K562 (cell line): ENCODE results near the gene TPK1. TPM values are rescaled to one million over a fixed set of nuclear protein-coding genes. Genes with fewer than 3 reads are reported as not detected.

Experiments
- ATAC-seq: fragments of 200-7000 bp; cut with Tn5 transposase; 3 replicates; pipeline ENCODE4 v1.9.1; 2020; ENCODE audit warnings: moderate library complexity
- BruUV-seq: library from RNA; stranded (reverse); fragments of 400-500 nt; replicated peaks from 2 replicates; lab custom pipeline; 2021; lab: Mats Ljungman, UMichigan
- CTCF ChIA-PET: fragments of 300-600 bp; formaldehyde crosslinking; extraction: SDS; loops from one replicate; lab custom pipeline; 2021; ENCODE audit warnings: low intra/inter-chr PET ratio; lab: Yijun Ruan, JAX
- POLR2A ChIA-PET: fragments of 300-600, 350-650 bp; sonication (Branson Sonifier 250); formaldehyde crosslinking; extraction: SDS; loops from one replicate; lab custom pipeline; 2021; ENCODE audit warnings: antibody characterized with exemption, inconsistent platforms; lab: Yijun Ruan, JAX
- DNase-seq, 4 experiments: peaks; one replicate each; pipeline versions ENCODE4 v3.0.0 to v3.0.0-alpha.2; 2011 to 2018; ENCODE audit warnings: low spot score in 3 of 4, mixed read lengths in 3 of 4; ENCODE audit errors: extremely low read depth in 1 of 4
- FAIRE-seq: peaks from 2 replicates; lab custom pipeline; 2011; peaks lifted over from hg19 to GRCh38; lab: Jason Lieb, UNC
- H2AFZ ChIP-seq: 2 replicates; pipeline ENCODE4 v1.6.0; 2011; ENCODE audit warnings: low read depth, low read length, control low read depth, inconsistent platforms
- H3K27ac ChIP-seq: fragments of 200-600 bp; 3 replicates; pipeline ENCODE4 v1.8.0; 2011; ENCODE audit warnings: low read depth, mild to moderate bottlenecking, control low read depth, inconsistent platforms, low read length, moderate library complexity, mixed read lengths; ENCODE audit errors: extremely low read depth
- H3K27me3 ChIP-seq, 2 experiments: fragments of 300-600 bp in 1 of 2; 2 replicates in 1 of 2; 3 replicates in 1 of 2; pipeline versions ENCODE4 v1.6.0 to v1.8.0; 2011; ENCODE audit warnings: inconsistent platforms in 2 of 2, low read length in 2 of 2, mild to moderate bottlenecking in 1 of 2, mixed read lengths in 1 of 2, moderate library complexity in 1 of 2; ENCODE audit not compliant: control insufficient read depth in 2 of 2, insufficient read depth in 2 of 2
- H3K36me3 ChIP-seq: fragments of 300-600 bp; 3 replicates; pipeline ENCODE4 v1.8.0; 2011; ENCODE audit warnings: mild to moderate bottlenecking, low read length, inconsistent platforms; ENCODE audit not compliant: control insufficient read depth, insufficient read depth
- H3K4me1 ChIP-seq, 2 experiments: fragments of 200-600 bp in 1 of 2; replicated peaks in 1 of 2; 2 replicates in 1 of 2; 3 replicates in 1 of 2; pipeline versions ENCODE4 v1.5.1 to v1.8.0; 2011; ENCODE audit warnings: inconsistent platforms in 2 of 2, low read length in 2 of 2, mild to moderate bottlenecking in 1 of 2, mixed read lengths in 1 of 2, moderate library complexity in 1 of 2; ENCODE audit not compliant: control insufficient read depth in 2 of 2, insufficient read depth in 2 of 2
- H3K4me2 ChIP-seq: 2 replicates; pipeline ENCODE4 v1.6.1; 2011; ENCODE audit warnings: low read length, control low read depth, inconsistent platforms, mixed read lengths; ENCODE audit not compliant: insufficient read depth
- H3K4me3 ChIP-seq: fragments of 200-600 bp; sonication (generic), shearing (Covaris generic); 2 replicates; pipeline ENCODE4 v1.5.1; 2016; ENCODE audit warnings: control low read depth, inconsistent platforms
- H3K79me2 ChIP-seq: fragments of 200-600 bp; 3 replicates; pipeline ENCODE4 v1.8.0; 2011; ENCODE audit warnings: low read length, inconsistent platforms; ENCODE audit not compliant: control insufficient read depth, insufficient read depth
- H3K9ac ChIP-seq, 2 experiments: 2 replicates each; pipeline versions ENCODE4 v1.6.0 to v1.6.1; 2011; ENCODE audit warnings: low read depth in 2 of 2, low read length in 2 of 2, control low read depth in 1 of 2, inconsistent platforms in 1 of 2, mild to moderate bottlenecking in 1 of 2, mixed read lengths in 1 of 2; ENCODE audit not compliant: insufficient read depth in 1 of 2
- H3K9me1 ChIP-seq: one replicate; pipeline ENCODE4 v1.6.0; 2011; ENCODE audit warnings: inconsistent platforms, mild to moderate bottlenecking, low read length, moderate library complexity; ENCODE audit not compliant: control insufficient read depth, insufficient read depth
- H3K9me3 ChIP-seq: replicated peaks from 2 replicates; pipeline ENCODE4 v1.5.1; 2011; ENCODE audit warnings: low read depth, low read length, inconsistent platforms; ENCODE audit not compliant: control insufficient read depth, insufficient read depth
- H4K20me1 ChIP-seq: replicated peaks from 2 replicates; pipeline ENCODE4 v1.6.1; 2011; ENCODE audit warnings: low read length, inconsistent platforms, mixed read lengths; ENCODE audit not compliant: control insufficient read depth, insufficient read depth
- BCL6 ChIP-seq: fragments of 250-450 bp; sonication (Bioruptor Pico); IDR thresholded peaks from 2 replicates; pipeline ENCODE4 v1.4.0; 2020
- ELF1 ChIP-seq: fragments of 200-800 bp; sonication (Bioruptor generic); IDR thresholded peaks from 2 replicates; pipeline ENCODE4 v1.6.1; 2016; ENCODE audit warnings: missing genetic modification characterization, missing compliant biosample characterization
- HDGF ChIP-seq: fragments of 450-650 bp; IDR thresholded peaks from 2 replicates; pipeline ENCODE4 v1.6.1; 2016
- HNRNPL ChIP-seq: fragments of 200-400 bp; formaldehyde crosslinking; IDR thresholded peaks from 2 replicates; pipeline ENCODE4 v1.6.1; 2017; ENCODE audit warnings: low read depth, mild to moderate bottlenecking, low read length
- JUN ChIP-seq, 2 experiments: sonication (generic) in 1 of 2; formaldehyde crosslinking in 1 of 2; IDR thresholded peaks; 2 replicates each; pipeline versions ENCODE4 v1.6.1 to v1.8.0; 2012 to 2022; ENCODE audit warnings: borderline replicate concordance in 2 of 2, mild to moderate bottlenecking in 2 of 2, improper control_type of control experiment in 1 of 2, low read depth in 1 of 2, low read length in 1 of 2, missing genetic modification reagents in 1 of 2
- SAP30 ChIP-seq: fragments of 200-600 bp; sonication (generic); IDR thresholded peaks from 2 replicates; pipeline ENCODE4 v1.6.1; 2012; ENCODE audit warnings: borderline replicate concordance, low read depth, mild to moderate bottlenecking, moderate library complexity, low read length, control low read depth, inconsistent platforms; ENCODE audit not compliant: insufficient read depth, poor library complexity, severe bottlenecking
- STAT5A ChIP-seq: IDR thresholded peaks from 2 replicates; pipeline ENCODE4 v1.6.1; 2012; ENCODE audit warnings: low read length, inconsistent platforms, borderline replicate concordance
- ZFX ChIP-seq: sonication (generic); formaldehyde crosslinking; IDR thresholded peaks from 2 replicates; pipeline ENCODE4 v1.8.0; 2022; ENCODE audit warnings: mild to moderate bottlenecking, missing genetic modification reagents, moderate library complexity
- ZNF146 ChIP-seq: IDR thresholded peaks from one replicate; pipeline ENCODE4 v1.6.1; 2018; ENCODE audit warnings: missing compliant biosample characterization; ENCODE audit not compliant: unreplicated experiment
- ZNF431 ChIP-seq: sonication (generic); formaldehyde crosslinking; IDR thresholded peaks from 2 replicates; pipeline ENCODE4 v1.8.0; 2022; ENCODE audit warnings: mild to moderate bottlenecking, missing genetic modification reagents
- ZNF584 ChIP-seq: fragments of 200-800 bp; sonication (Bioruptor generic); IDR thresholded peaks from 2 replicates; pipeline ENCODE4 v1.6.1; 2016; ENCODE audit warnings: low read depth, mild to moderate bottlenecking, missing genetic modification characterization, missing compliant biosample characterization
- WGBS: fragments of 100-300 bp; shearing (Covaris generic); methylation state at CpG from one replicate; pipeline ENCODE4 v1.1.6; 2016; ENCODE audit warnings: low coverage, mixed read lengths; ENCODE audit not compliant: insufficient coverage; ENCODE audit errors: missing lambda C conversion rate; 5-methylcytosine and 5-hydroxymethylcytosine counted together
- in situ Hi-C: fragments of 300-500 bp; cut with MboI; formaldehyde crosslinking; loops from 4 replicates; pipeline ENCODE4 v1.15.0; 2018; ENCODE audit warnings: inconsistent platforms, mixed read lengths
- intact Hi-C: fragments of 100-400 bp; cut with micrococcal nuclease; formaldehyde crosslinking; loops from 2 replicates; pipeline ENCODE4 v1.14.2; 2022
- polyA plus RNA-seq, 8 experiments: library from polyadenylated mRNA; depleted of rRNA in 4 of 8; stranded (reverse) in 5 of 8; unstranded in 3 of 8; fragments of >200 nt; fragmentation: Nextera tagmentation in 2 of 8; fragmentation: Illumina TruSeq in 1 of 8; extraction: Ambion mirVana in 2 of 8; extraction: Trizol in 1 of 8; gene quantifications; 2 replicates each; pipeline versions ENCODE4 v1.2.1 to v1.2.3, GENCODE V29; 2011 to 2014; ENCODE audit warnings: inconsistent platforms in 1 of 8, missing spikeins in 1 of 8
- total RNA-seq, 7 experiments: library from RNA; depleted of rRNA in 6 of 7; stranded (reverse); fragments of >200 nt in 6 of 7; fragmentation: Illumina TruSeq in 2 of 7; extraction: Trizol in 2 of 7; gene quantifications; 2 replicates each; pipeline versions ENCODE4 v1.2.1 to v1.2.3, GENCODE V29; 2011 to 2021; ENCODE audit warnings: low replicate concordance in 1 of 7
- TF ChIP-seq, protein P1 (sequence below): fragments of 250-450 bp; sonication (Bioruptor Pico); IDR thresholded peaks from 2 replicates; pipeline ENCODE4 v1.4.0; 2020; ENCODE audit warnings: borderline replicate concordance
- TF ChIP-seq, protein P2 (sequence below): sonication (generic); formaldehyde crosslinking; IDR thresholded peaks from 2 replicates; pipeline ENCODE4 v1.8.1; 2022; ENCODE audit warnings: missing genetic modification reagents

Gene TPK1
- total and polyA plus RNA-seq, 9 of the 15 experiments (the other 6 are each of a cell fraction or from before 2014, with no cell fraction given), result 5.1 to 16.2 (median 9.2) TPM

DNA sequence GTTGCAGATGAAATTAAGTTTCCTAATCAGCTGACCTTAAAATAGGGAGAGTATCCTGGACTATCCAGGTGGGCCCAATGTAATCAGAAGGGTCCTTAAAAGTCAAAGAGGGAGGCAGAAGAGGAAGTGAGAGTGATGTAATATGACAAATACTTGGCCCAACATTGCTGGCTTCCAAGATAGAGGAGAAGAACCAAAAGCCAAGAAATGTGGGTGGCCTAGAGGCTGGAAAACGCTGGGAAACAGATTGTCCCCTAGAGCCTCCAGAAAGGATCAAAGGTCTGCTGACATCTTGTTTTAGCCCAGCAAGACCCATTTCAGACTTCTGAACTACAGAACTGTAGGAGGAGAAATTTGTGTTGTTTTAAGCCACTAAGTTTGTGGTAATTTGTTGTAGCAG, 352.7 kb downstream of the TPK1 start:
- Histone ChIP-seq H3K27me3 (no peaks in the 10 kb centered on the region), H3K36me3 (no peaks in the 10 kb centered on the region), H3K4me2 (no peak overlapping the region), H4K20me1 (no peaks in the 10 kb centered on the region), H3K9me1 (no peaks in the 10 kb centered on the region), H3K4me1 (no peaks in the 10 kb centered on the region), H3K79me2 (no peaks in the 10 kb centered on the region), H3K9me3 (no peaks in the 10 kb centered on the region; the same call in 1 of the 2 replicates), H3K9ac (no peak overlapping the region), H3K27ac (no peak overlapping the region), H3K4me3 (no peak overlapping the region), H2AFZ (no peak overlapping the region)
- ATAC-seq (no peak), FAIRE-seq (no peak), DNase-seq (no peak)
- ChIA-PET CTCF (no interaction called here), POLR2A (no interaction called here)
- no TSS peak for BruUV-seq
- intact Hi-C loops (no loop called here), in situ Hi-C loops (no loop called here)
- TF ChIP-seq JUN (IDR thresholded peaks at IDR 0.05; ENCODE audit: borderline replicate concordance, low read depth, low read length) (no peak), JUN (CRISPR knock-in tag; IDR thresholded peaks at IDR 0.05; ENCODE audit: borderline replicate concordance) (no peak), STAT5A (no peak), HDGF (no peak), HNRNPL (no peak), BCL6 (CRISPR knock-in tag) (no peak), SAP30 (no peak), ZNF146 (CRISPR knock-in tag) (no peak), ZNF584 (CRISPR knock-in tag) (no peak), ZFX (CRISPR knock-in tag) (no peak), ELF1 (no peak), ZNF431 (no peak)
- TF ChIP-seq, protein P1, sequence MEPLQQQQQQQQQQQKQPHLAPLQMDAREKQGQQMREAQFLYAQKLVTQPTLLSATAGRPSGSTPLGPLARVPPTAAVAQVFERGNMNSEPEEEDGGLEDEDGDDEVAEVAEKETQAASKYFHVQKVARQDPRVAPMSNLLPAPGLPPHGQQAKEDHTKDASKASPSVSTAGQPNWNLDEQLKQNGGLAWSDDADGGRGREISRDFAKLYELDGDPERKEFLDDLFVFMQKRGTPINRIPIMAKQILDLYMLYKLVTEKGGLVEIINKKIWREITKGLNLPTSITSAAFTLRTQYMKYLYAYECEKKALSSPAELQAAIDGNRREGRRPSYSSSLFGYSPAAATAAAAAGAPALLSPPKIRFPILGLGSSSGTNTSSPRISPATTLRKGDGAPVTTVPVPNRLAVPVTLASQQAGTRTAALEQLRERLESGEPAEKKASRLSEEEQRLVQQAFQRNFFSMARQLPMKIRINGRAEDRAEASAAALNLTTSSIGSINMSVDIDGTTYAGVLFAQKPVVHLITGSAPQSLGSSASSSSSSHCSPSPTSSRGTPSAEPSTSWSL (CRISPR knock-in tag), result no peak
- TF ChIP-seq, protein P2, sequence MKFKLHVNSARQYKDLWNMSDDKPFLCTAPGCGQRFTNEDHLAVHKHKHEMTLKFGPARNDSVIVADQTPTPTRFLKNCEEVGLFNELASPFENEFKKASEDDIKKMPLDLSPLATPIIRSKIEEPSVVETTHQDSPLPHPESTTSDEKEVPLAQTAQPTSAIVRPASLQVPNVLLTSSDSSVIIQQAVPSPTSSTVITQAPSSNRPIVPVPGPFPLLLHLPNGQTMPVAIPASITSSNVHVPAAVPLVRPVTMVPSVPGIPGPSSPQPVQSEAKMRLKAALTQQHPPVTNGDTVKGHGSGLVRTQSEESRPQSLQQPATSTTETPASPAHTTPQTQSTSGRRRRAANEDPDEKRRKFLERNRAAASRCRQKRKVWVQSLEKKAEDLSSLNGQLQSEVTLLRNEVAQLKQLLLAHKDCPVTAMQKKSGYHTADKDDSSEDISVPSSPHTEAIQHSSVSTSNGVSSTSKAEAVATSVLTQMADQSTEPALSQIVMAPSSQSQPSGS (CRISPR knock-in tag), result no peak
- WGBS, result 6% methylated on average over 1 of the region's 1 CpG
